Measurements from ENCODE around the gene EXOC4.
"Not testable (repeated sequence)": the region's sequence is repeated elsewhere in the genome, so short reads cannot be mapped to it uniquely, and the experiment has no call there.

Gene EXOC4

DNA sequence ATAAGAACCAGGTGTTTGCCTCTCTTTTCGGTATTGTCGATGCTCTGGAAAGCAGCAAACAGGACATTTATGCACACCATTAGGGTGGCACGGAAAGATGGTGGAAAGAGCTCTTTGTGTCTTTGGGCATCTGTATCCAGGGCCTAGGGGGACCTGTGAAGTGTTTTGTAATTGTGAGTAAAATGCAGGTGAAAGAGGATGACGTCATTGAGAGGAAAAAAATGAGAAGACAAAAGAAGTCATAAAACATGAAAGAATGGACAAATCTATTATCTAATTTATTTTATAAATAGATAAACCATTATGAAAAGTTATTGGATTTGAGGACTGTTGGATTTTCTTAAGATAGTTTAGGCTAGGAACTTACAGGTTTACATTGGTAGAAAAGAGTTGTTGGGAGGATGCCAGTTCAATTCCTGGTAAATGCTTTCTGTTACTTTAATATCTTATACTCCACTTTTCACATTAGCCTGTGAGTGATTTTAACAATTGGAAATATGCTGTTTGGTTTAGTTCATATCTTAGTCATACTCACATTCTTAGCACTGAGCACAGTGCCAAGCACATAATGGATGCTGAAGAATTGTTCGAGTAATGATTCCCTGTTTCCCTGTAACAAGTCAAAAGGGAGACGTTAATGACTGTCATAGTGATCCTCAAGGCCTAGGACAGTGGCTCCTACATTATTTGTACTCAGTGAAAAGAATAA, 62.6 kb downstream of the EXOC4 start:
- DNase-seq = no peak

DNA sequence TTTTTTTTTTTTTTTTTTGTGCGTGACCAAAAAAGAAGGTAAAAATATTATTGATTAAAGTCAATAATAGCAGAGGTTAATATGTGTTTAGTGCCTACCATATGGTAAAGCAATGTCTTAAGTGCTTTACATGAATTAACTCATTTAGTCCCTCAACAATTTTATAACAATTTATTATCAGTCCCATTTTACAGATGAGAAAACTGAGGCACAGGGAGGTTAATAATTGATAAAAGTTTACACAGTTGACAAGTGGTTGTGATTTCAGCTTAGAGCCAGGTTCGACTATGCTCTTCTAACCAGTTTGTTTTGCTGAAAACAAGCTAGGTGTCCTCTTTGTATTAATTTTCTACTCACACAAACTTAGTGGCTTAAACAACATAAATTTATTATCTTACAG, 67.0 kb downstream of the EXOC4 start:
- DNase-seq = no peak

DNA sequence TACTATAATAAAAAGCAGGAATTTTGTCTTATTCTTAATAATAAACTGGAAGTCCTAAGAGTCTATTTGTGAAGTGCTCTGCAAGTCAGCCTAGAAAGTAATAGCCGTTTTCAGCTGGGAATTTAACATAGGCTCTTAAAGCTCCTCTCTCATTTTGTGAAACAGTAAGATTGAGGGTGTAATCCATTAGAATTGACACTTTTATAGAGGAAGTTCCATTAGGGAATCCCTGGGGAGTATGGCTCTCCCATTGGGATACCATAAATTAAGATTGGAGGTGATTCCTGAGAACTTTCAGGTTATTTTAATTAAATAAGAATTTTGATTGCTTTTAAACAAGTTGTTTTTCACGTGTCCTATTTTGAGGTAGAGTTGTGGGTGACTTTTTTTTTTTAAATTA, 68.0 kb downstream of the EXOC4 start:
- DNase-seq = no peak

DNA sequence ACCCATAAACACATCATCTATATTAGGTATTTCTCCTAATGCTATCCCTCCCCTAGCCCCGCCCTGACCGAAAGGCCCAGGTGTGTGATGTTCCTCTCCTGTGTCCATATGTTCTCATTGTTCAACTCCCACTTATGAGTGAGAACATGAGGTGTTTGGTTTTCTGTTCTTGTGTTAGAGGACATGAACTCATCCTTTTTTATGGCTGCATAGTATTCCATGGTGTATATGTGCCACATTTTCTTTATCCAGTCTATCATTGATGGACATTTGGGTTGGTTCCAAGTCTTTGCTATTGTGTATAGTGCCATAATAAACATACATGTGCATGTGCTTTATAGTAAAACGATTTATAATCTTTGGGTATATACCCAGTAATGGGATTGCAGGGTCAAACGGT, 68.5 kb downstream of the EXOC4 start:
- DNase-seq = not testable (repeated sequence)

DNA sequence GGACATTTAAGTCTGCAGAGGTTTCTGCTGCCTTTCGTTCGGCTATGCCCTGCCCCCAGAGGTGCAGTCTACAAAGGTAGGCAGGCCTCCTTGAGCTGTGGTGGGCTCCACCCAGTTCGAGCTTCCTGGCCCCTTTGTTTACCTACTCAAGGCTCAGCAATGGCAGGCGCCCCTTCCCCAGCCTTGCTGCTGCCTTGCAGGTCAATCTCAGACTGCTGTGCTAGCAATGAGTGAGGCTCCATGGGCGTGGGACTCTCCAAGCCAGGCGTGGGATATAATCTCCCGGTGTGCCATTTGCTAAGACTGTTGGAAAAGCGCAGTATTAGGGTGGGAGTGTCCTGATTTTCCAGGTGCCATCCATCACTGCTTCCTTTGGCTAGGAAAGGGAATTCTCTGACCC, 73.9 kb downstream of the EXOC4 start:
- not testable (repeated sequence) for DNase-seq

DNA sequence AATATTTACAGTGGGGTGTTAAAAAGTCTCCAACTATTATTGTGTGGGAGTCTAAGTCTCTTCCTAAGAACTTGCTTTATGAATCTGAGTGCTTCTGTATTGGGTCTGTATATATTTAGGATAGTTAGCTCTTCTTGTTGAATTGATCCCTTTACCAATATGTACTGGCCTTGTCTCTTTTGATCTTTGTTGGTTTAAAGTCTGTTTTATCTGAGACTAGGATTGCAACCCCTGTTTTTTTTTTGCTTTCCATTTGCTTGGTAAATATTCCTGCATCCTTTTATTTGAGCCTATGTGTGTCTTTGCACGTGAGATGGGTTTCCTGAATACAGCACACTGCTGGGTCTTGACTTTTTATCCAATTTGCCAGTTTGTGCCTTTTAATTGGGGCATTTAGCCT, 75.1 kb downstream of the EXOC4 start:
- DNase-seq = not testable (repeated sequence)

DNA sequence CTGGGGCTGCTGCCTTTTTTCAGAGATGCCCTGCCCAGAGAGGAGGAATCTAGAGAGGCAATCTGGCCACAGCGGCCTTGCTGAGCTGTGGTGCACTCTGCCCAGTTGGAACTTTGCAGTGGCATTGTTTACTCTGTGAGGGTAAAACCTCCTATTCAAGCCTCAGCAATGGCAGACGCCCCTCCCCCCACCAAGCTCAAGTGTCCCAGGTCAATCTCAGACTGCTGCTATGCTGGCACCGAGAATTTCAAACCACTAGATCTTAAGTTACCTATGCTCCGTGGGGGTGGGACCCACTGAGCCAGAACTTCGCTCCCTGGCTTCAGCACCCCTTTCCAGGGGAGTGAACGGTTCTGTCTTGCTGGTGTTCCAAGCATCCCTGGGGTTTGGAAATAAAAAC, 77.2 kb downstream of the EXOC4 start:
- DNase-seq = no peak

DNA sequence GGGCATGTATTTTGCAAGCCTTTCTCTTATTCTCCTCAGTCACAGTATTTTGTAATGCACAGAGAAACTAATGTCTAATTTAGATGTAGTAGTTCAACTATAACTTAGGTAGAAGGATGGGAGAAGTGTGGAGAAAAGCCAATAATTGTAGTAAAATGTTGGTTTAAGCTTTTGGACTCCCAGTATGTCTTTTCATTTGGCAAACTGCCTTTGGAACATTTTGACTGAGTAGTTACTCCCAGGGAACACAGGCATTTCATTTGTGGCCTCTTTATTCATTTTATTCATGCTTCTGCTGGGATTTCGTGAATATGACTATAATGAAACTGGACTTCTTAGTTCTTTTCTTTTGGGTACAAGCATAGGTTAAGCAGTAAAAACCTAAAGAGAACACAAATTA, 79.0 kb downstream of the EXOC4 start:
- no peak for DNase-seq

DNA sequence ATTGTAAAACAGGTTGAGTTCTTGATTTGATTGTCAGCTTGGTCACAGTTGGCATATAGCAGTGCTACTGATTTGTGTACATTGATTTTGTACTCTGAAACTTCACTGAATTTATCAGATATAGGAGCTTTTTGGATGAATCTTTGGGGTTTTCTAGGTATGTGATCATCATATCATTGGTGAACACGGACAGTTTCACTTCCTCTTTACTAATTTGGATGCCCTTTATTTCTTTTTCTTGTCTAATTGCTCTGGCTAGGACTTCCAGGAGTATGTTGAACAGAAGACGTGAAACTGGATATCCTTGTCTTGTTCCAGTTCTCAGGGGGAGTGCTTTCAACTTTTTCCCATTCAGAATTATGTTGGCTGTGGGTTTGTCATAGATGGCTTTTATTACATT, 86.9 kb downstream of the EXOC4 start:
- no peak for DNase-seq

DNA sequence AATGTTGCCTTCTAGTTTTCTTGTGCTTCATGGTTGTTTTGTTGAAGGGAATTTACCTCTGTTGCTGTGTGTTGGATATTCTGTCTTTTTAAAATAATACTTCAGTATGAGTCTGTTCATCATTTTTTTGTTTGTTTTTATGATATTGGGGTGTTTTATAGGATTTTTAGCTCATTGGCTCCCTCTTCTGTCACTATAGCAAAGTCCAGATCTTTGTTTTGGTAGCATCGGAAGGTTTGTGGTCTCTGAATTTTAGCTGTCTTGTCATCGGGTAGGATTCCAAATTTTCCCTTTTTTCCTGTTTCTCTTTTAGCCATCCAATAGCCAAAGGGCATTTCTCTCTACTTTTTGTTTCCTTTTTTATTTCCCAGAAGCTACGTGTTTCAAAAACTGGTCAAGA, 91.4 kb downstream of the EXOC4 start:
- no peak for DNase-seq

DNA sequence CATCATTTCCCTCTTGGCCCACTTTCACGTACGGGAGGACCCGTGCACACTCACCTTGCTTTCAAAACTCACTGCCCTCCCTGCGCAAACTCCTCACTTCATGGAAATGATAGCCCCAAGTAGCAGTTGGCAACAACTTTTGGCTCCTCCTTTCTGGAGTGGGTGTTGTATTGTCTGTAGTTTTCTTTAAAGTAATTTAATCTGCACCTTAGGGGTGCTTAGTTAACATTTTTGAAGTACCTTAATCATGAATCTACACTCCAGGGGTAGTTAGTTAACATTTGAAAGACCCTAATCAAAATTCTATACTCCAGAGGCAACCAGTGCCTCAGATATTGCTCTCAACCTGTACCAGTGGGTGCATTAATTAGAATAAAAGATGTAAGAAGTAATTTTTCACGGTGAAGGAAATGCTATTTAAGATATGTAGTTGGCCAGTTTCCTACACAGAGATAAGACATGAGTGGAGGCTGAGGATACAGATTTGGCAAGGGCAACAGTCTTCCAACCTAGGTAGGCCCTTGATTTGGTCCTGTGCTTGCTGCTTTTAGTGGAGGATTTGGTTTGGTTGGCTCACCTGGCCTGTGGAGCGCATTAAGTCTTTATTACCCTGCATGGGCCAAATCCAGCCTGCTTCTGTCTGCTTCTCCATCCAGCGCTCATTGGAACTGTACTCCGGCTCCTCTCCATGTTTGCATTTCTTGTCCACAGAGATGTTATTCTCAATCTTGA, 93.0 kb downstream of the EXOC4 start:
- no peak for DNase-seq

DNA sequence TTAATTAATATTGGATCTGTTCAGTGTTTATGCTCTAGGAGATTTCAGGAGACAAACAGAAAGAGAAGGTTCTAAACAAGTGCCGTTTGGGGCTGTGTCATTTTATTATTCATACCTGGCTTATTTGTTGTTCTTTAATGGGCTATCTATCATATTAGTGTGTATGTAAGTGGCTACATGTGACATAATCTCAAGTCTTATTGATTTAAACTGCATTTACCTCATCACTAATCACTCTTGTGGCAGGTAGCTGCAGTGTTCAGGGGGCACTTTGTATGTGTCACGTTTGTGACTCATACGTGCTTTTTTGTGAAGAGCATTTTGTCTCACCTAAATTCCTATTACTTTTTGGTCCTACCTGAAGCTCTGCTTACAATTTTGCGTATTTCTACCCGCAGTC, 95.4 kb downstream of the EXOC4 start:
- no peak for DNase-seq

DNA sequence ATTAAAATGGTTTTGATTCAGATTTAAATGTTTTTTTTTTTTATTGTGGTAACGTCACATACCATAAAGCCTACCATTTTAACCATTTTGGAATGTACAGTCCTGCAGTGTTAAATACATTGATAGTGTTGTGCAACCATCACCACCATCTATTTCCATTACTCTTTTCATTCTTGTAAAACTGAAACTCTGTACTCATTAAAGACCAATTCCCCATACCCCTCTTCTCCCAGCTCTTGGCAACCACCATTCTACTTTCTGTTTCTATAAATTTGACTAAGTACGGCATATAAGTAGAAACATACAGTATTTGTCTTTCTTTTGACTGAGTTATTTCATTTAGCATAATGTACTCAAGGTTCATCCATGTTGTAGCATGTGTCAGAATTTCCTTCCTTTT, 96.2 kb downstream of the EXOC4 start:
- no peak for DNase-seq

DNA sequence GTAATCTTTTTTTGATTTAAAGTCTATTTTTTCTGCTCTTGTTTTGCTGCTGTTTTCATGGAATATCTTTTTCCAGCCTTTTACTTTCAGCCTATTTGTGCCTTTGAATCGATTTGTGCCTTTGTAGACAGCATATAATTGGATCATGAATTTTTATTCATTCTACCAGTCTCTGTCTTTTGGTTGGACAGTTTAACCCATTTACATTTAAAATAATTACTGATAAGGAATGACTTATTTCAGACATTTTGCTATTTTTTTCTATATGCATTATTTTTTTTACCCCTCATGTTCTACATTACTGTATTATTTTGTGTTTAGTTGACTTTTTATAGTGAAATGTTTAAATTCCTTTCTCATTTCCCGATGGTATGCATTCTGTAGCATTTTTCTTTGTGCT, 99.6 kb downstream of the EXOC4 start:
- no peak for DNase-seq

DNA sequence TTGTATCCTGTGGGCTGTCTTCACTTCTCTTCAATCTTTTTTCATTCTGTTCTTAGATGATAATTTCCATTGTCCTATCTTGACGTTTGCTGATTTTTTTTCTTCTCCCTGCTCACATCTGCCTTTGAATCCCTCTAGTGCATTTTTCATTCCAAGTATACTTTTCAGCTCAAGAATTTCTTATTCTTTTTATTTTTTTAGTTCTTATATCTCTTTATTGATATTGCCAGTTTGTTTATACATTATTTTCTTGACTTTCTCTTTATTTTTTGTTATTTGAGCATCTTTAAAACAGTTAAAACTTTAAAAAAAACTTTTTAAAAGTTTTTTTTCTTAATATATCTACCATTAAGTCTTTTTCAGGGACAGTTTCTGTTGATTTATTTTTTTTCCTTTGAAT, 100.9 kb downstream of the EXOC4 start:
- DNase-seq = no peak

DNA sequence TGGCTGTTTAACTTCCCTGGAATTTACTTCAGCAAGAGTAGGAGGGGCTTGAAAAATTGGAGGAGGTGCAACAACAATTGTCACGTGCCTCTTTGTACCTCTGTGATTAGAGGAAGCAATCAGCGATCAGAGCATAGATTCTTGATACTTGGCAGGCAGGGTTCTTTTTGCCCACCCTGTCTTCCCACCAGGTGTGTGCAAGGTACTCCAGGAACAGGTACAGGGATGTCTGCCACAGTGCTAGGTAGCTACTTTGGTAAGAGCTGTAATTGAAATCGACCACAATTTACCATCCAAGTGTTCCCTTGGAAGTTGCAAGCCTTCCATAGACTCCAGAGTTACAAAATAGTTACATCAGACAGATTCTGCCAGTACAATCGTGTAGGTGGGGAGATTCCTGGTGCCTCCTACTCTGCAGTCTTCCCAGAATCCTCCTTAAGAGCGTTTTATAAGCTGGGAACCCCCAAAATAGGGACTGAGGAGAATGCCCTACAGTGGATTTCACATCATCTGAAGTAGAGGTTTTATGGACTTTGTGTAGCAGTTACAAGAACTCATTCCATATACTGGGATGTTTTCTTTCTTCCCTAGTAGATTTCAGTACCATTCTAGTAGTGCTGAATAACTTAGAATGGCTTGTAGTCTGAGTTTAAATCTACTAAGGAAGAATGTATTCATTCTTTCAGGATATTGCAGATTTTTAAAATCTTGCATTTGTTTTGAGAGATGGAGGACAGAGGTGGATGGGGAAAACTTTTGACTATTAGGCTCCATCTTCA, 101.9 kb downstream of the EXOC4 start:
- DNase-seq = no peak

DNA sequence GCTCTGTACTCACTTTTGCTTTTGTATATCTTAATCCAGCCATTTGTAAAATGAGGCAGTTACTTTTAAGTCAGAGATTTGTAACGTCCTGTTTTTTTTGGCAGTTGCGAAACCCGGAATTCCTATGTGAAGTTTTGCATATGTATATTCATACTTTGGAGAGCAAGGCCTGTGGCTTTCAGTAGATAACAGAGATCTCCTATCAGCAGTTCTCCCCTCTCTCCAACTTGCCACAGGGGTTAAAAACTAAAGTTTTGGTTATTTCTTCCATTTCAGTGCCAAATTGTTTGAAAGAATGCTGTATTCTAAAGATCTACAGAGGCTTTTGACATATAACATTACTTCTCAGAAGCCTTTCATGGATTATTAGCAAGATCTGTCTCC, 102.4 kb downstream of the EXOC4 start:
- DNase-seq = no peak

DNA sequence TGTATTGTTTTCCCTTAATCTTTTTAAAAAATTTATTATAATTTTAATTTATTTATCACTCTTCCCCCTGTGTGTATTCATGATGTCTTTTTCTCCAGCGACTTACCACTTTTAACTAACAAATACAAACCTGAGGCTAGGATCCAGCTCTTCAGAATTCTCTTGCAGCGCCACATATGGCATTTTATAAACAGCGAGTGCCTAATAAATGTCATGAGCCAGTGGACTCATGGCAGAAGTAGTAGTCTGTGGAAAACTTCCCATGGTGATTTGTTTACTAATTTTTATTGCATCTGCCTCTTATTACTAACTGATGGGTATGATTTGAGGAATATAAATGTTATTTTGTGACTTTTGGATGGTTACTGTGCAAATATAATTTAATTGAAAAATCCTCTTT, 102.9 kb downstream of the EXOC4 start:
- no peak for DNase-seq

DNA sequence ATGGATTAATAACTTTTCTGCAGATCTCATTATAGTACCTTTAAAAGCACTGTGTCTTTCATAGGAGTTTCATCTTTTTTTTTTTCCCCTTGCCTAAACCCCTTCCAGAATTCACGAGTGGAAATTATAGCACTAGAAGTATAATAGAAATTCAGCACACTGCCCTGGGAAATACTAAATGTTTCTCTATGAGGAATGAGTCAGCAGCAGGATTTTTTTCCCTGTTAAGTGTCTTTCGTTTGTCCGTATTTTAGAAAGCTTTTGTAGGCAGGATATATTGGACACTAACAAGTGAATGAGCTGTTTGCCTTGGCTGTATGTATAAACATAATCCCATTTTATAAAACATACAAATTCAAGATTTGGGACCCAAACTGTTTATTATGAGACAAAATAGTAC, 105.8 kb downstream of the EXOC4 start:
- no peak for DNase-seq

DNA sequence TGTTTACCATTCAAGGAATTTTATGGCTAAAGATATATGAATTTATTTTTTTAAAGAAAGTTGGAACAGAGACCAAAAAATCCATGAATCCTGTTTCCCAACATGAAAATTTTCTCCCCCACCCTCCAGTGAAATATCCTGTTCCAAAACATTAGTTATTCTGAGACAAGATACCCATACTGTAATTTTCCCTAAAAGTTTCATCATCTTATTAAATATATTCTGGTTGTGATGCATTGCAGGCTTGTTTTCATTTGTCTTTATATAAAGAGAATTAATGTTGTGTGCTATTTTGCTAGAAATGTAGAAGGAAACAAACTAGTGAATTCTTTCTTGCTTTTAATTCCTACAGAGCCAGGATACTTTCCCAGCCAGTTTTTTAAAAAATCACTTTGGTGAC, 106.6 kb downstream of the EXOC4 start:
- no peak for DNase-seq

DNA sequence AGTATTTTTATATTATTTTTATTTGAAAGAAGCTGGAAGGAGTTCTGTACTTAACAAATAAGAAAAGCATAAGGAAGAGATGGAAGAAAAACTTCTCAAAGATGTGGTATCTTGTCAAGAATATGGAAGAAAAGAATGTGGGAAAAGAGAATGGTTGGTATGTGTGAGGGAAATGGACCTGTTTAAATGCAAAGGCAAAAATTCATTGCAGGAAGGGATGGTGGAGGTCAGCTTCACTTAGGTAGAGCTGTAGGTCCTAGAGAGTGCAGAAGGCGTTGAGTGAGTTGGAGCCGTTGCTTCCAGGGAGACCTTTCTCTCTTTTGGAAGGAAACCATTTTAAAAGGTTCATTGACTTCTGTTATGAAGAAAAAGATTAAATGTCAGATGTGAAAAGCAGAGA, 107.3 kb downstream of the EXOC4 start:
- no peak for DNase-seq

DNA sequence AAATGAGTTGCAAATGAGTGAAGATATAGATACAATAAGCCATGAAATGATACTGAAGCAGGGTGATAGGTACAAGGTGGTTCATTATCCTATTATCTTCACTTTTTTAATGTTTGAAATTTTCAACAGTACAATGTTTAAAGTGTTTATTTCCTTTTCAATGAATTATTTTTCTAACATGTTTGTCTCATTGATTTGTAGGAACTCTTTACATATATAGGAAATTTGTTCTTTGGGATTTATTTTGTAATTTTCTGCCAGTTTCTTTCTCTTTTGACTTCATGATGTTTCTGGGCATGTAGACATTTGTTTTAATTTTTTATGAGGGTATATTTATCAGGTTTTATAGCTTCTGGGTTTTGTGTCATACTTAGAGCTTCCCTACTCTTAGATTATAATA, 108.9 kb downstream of the EXOC4 start:
- DNase-seq = no peak

DNA sequence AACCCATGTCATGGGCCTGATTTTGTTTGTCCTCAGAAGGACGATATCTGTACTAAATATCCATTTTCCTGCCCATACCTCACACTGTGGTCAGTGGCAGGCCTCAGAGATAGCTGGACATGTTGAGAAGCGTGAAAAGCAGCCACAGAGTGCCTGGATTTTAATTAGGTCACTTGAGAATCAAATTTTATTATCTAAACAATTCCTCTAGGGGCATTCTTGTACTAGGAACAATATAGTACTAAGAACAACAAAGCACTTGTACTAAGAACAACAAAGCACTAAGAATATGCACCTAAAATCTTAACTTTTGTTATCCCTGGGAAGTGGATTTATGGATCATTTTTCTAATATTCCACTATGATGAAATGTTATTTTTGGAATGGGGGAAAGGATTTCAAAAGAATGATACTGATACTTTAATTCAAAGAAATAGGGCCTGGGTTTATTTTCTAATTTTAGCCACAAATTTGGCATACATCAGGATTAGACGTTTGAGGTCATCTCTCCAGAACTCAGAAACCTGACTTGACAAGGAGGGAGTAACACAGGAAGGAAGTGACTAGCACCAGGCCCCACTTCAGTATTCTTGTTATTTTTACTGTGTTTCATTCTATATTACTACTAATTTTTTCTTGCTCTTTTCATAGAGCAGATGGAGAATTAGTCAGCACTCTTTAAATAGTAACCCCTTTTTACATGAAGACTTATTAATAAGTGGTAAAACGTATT, 112.2 kb downstream of the EXOC4 start:
- DNase-seq = no peak

Data from NCI-H2081 treated with DMSO at 0.1 percent for 48 hours (cell line).